ENCODE measurements around the gene RALY. TPM values are rescaled to one million over a fixed set of nuclear protein-coding genes. Genes with fewer than 3 reads are reported as not detected.
A peak's percentile ranks its signal among the peaks of the same experiment; 100 is the strongest.

The RALY gene
- total and polyA plus RNA-seq, 10 of the 15 experiments (the other 5 are each of a cell fraction or from before 2014, with no cell fraction given) = 1.2 to 246 (median 137) TPM

DNA sequence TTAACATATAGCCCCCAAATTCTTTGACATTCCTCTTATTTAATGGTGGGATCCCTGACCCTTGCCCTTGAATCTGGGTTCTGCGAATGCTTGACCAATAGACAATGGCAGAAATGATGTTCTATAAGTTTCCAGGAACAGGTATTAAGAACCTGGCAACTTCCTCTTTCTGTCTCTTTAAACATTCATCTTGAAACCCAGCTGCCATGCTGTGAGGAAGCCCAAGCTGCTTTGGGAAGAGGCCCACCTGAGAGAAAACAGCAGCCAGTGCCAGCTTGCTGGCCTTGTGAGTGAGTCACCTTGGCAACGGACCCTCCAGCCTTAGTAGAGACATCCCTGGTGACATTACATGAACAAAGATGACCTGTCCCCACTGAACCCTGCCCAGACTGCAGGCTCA, 45.2 kb upstream of the RALY start:
- H3K79me2 ChIP-seq (ENCODE audit: control insufficient read depth, insufficient read depth, low read length) = no peaks in the 10 kb centered on the region
- no peaks in the 10 kb centered on the region for H3K36me3 ChIP-seq (ENCODE audit: control insufficient read depth in 2 of 2, insufficient read depth in 2 of 2, low read length in 1 of 2)
- H3K4me1 ChIP-seq (ENCODE audit: control insufficient read depth, insufficient read depth, low read length) = no peaks in the 10 kb centered on the region
- H3K27me3 ChIP-seq (replicated peaks in 1 of 2; ENCODE audit: control insufficient read depth in 2 of 2, insufficient read depth in 2 of 2, low read length in 1 of 2) = no peaks in the 10 kb centered on the region
- ChIA-PET POLR2A (no interaction called here), CTCF (interaction anchor here (1.1 kb wide), 1 partner anchor 120 kb away, joined by 3 read pairs; no protein-coding TSS in a partner anchor), SMC1A (ENCODE audit: uncharacterized antibody, unreplicated experiment) (no interaction called here), RAD21 (ENCODE audit: unreplicated experiment) (no interaction called here)
- H3K27ac ChIP-seq (ENCODE audit: control insufficient read depth, insufficient read depth) = no peak overlapping the region
- H3K4me3 ChIP-seq = no peak overlapping the region
- FAIRE-seq = no peak
- intact Hi-C loops (cut with micrococcal nuclease; ENCODE audit: unreplicated experiment) = no loop called here
- no peak overlapping the region for H2AFZ ChIP-seq (ENCODE audit: control insufficient read depth, low read depth, low read length)
- in situ Hi-C loops (cut with MboI) = no loop called here
- DNase-seq (ENCODE audit: low read depth, low spot score) = no peak
- 17% methylated on average over 2 of the region's 2 CpGs for WGBS (ENCODE audit: insufficient coverage, insufficient replicate concordance, low lambda C conversion rate, missing lambda C conversion rate)
- BruUV-seq (replicated peaks) = no TSS peak
- H3K9ac ChIP-seq (ENCODE audit: control insufficient read depth, insufficient read depth, low read length) = no peak overlapping the region
- no peak; the same call in 2 of the 3 replicates for ATAC-seq
- H3K9me3 ChIP-seq (replicated peaks; ENCODE audit: control insufficient read depth, insufficient read depth, low read length) = peaks cover 17% of the 10 kb centered on the region
- no peak overlapping the region for H3K4me2 ChIP-seq (ENCODE audit: control insufficient read depth, insufficient read depth)
- TF ChIP-seq SPI1 (IDR thresholded peaks at IDR 0.05; ENCODE audit: borderline replicate concordance, insufficient read depth, low read depth, low read length) = peak; percentile 31; the same call in 1 of the 2 replicates
- peak; percentile 14; the same call in 1 of the 2 replicates for TF ChIP-seq JUNB (IDR thresholded peaks at IDR 0.05)
- TF ChIP-seq BMI1 (IDR thresholded peaks at IDR 0.05; ENCODE audit: borderline replicate concordance) = no peak
- peak; percentile 84 for TF ChIP-seq YY1 (IDR thresholded peaks at IDR 0.05; ENCODE audit: low read depth, low read length)
- TF ChIP-seq STAT1 (conservative IDR thresholded peaks at IDR 0.05) = no peak
- no peak for TF ChIP-seq JUND (IDR thresholded peaks at IDR 0.05; ENCODE audit: low read depth, low read length)
- no peaks in the 10 kb centered on the region for H4K20me1 ChIP-seq (ENCODE audit: control insufficient read depth, insufficient read depth)

DNA sequence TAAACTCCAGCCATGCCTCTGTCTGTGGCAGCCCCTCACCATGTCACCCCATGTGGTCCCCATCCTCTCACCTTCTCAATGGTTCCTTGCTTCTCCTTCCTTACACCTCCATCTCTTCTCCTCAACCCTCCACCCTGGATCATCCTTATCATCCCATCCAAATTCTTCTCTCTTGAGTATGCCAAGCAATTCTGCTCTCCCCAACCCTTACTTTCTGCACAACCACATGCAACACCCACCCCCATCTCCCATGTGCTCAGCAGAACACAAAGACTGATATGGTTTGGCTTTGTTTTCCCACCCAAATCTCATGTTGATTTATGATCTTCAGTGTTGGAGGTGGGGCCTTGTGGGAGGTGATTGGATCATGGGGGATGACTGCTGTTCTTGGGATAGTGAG, 42.5 kb upstream of the RALY start:
- Histone ChIP-seq H2AFZ (ENCODE audit: control insufficient read depth, low read depth, low read length) (no peak overlapping the region), H4K20me1 (ENCODE audit: control insufficient read depth, insufficient read depth) (no peaks in the 10 kb centered on the region), H3K9ac (ENCODE audit: control insufficient read depth, insufficient read depth, low read length) (no peak overlapping the region), H3K4me3 (no peak overlapping the region), H3K9me3 (replicated peaks; ENCODE audit: control insufficient read depth, insufficient read depth, low read length) (peaks cover 17% of the 10 kb centered on the region), H3K36me3 (ENCODE audit: control insufficient read depth in 2 of 2, insufficient read depth in 2 of 2, low read length in 1 of 2) (no peaks in the 10 kb centered on the region), H3K27ac (ENCODE audit: control insufficient read depth, insufficient read depth) (no peak overlapping the region), H3K79me2 (ENCODE audit: control insufficient read depth, insufficient read depth, low read length) (no peaks in the 10 kb centered on the region), H3K27me3 (replicated peaks in 1 of 2; ENCODE audit: control insufficient read depth in 2 of 2, insufficient read depth in 2 of 2, low read length in 1 of 2) (no peaks in the 10 kb centered on the region), H3K4me2 (ENCODE audit: control insufficient read depth, insufficient read depth) (no peak overlapping the region), H3K4me1 (ENCODE audit: control insufficient read depth, insufficient read depth, low read length) (no peaks in the 10 kb centered on the region)
- in situ Hi-C loops (cut with MboI) (no loop called here), intact Hi-C loops (cut with micrococcal nuclease; ENCODE audit: unreplicated experiment) (no loop called here)
- DNase-seq (ENCODE audit: low read depth, low spot score) (no peak), ATAC-seq (no peak), FAIRE-seq (no peak)
- ChIA-PET CTCF (no interaction called here), RAD21 (ENCODE audit: unreplicated experiment) (no interaction called here), SMC1A (ENCODE audit: uncharacterized antibody, unreplicated experiment) (no interaction called here), POLR2A (no interaction called here)
- BruUV-seq (replicated peaks) = no TSS peak
- no peak for TF ChIP-seq SIX5 (IDR thresholded peaks at IDR 0.05; ENCODE audit: low read depth, low read length, severe bottlenecking)
- TF ChIP-seq IKZF1 (conservative IDR thresholded peaks at IDR 0.05) = no peak
- no peak for TF ChIP-seq EED (IDR thresholded peaks at IDR 0.05; ENCODE audit: low read depth)
- TF ChIP-seq, protein P1, sequence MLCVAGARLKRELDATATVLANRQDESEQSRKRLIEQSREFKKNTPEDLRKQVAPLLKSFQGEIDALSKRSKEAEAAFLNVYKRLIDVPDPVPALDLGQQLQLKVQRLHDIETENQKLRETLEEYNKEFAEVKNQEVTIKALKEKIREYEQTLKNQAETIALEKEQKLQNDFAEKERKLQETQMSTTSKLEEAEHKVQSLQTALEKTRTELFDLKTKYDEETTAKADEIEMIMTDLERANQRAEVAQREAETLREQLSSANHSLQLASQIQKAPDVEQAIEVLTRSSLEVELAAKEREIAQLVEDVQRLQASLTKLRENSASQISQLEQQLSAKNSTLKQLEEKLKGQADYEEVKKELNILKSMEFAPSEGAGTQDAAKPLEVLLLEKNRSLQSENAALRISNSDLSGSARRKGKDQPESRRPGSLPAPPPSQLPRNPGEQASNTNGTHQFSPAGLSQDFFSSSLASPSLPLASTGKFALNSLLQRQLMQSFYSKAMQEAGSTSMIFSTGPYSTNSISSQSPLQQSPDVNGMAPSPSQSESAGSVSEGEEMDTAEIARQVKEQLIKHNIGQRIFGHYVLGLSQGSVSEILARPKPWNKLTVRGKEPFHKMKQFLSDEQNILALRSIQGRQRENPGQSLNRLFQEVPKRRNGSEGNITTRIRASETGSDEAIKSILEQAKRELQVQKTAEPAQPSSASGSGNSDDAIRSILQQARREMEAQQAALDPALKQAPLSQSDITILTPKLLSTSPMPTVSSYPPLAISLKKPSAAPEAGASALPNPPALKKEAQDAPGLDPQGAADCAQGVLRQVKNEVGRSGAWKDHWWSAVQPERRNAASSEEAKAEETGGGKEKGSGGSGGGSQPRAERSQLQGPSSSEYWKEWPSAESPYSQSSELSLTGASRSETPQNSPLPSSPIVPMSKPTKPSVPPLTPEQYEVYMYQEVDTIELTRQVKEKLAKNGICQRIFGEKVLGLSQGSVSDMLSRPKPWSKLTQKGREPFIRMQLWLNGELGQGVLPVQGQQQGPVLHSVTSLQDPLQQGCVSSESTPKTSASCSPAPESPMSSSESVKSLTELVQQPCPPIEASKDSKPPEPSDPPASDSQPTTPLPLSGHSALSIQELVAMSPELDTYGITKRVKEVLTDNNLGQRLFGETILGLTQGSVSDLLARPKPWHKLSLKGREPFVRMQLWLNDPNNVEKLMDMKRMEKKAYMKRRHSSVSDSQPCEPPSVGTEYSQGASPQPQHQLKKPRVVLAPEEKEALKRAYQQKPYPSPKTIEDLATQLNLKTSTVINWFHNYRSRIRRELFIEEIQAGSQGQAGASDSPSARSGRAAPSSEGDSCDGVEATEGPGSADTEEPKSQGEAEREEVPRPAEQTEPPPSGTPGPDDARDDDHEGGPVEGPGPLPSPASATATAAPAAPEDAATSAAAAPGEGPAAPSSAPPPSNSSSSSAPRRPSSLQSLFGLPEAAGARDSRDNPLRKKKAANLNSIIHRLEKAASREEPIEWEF (IDR thresholded peaks at IDR 0.05; ENCODE audit: insufficient replicate concordance, low read depth, low read length) = no peak
- no peak for TF ChIP-seq HDGF (IDR thresholded peaks at IDR 0.05)
- TF ChIP-seq ZNF24 (IDR thresholded peaks at IDR 0.05) = no peak
- no peak for TF ChIP-seq IRF4 (IDR thresholded peaks at IDR 0.05; ENCODE audit: low read depth, low read length)
- TF ChIP-seq, protein P2, sequence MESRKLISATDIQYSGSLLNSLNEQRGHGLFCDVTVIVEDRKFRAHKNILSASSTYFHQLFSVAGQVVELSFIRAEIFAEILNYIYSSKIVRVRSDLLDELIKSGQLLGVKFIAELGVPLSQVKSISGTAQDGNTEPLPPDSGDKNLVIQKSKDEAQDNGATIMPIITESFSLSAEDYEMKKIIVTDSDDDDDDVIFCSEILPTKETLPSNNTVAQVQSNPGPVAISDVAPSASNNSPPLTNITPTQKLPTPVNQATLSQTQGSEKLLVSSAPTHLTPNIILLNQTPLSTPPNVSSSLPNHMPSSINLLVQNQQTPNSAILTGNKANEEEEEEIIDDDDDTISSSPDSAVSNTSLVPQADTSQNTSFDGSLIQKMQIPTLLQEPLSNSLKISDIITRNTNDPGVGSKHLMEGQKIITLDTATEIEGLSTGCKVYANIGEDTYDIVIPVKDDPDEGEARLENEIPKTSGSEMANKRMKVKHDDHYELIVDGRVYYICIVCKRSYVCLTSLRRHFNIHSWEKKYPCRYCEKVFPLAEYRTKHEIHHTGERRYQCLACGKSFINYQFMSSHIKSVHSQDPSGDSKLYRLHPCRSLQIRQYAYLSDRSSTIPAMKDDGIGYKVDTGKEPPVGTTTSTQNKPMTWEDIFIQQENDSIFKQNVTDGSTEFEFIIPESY (IDR thresholded peaks at IDR 0.05) = no peak

Measured in GM12878 (cell line).